ENCODE data around the gene DCAF4.
"Not testable (repeated sequence)": the region's sequence is repeated elsewhere in the genome, so short reads cannot be mapped to it uniquely, and the experiment has no call there.

- not testable (repeated sequence) for TF ChIP-seq POLR2A, CTCF, POLR2AphosphoS5, EP300 (IDR thresholded peaks at IDR 0.05)
Observed at GRCh38 chr14:72962336-72962754, 36.1 kb downstream of the DCAF4 start.

Measured in gastroesophageal sphincter (tissue), 3 donors.